ENCODE results near the gene UBE2R2.

Gene UBE2R2

DNA sequence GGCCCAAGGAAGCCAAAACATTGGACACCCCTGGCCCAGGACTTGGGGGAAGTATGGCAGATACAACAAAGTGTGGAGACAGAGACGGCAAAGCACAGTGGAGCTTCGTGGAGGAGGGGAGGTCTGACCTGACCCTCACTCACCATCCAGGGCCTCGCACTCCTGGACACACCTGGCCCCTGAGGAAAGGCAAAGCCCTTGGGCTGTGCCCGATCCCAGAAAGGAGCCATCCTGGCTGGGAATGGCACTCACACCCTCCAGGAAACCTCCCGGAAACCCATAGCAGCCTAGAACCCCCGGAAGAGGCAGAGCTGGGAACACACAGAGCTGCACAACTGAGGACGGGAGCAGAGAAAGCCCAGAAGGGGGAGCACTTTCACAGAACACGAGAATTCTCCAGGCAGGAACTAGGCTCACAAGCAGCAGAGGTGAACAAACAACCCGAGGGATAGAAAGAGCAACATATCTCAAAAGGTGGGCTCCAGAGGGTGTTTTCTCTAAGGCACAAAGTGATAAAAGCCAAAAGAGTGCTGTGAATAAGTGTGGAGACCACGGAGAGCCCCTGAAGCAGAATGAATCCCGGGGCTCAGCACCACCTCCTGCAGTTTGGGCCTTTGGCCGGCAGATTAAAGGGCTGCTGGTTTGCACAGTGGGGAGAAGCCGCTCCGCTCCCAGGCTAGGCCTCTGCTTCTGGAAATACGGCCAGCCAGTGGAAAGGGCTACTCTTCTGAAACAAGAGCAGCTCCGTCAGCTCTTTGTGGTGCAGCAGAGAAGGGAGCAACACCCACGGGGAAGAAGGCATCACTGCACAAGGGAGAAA, 108.2 kb downstream of the UBE2R2 start:
- no peak for TF ChIP-seq POLR2AphosphoS5 (IDR thresholded peaks at IDR 0.05; ENCODE audit: low read depth, low read length)
- no peak for TF ChIP-seq SIN3A (IDR thresholded peaks at IDR 0.05; ENCODE audit: borderline replicate concordance, insufficient read depth, low read length)
- no peak for TF ChIP-seq REST (IDR thresholded peaks at IDR 0.05; ENCODE audit: insufficient read depth in 1 of 2, low read depth in 2 of 2, low read length in 2 of 2)
- TF ChIP-seq FOXP2 (optimal IDR thresholded peaks at IDR 0.05; ENCODE audit: borderline replicate concordance, extremely low read depth, extremely low read length, insufficient read depth): no peak
- TF ChIP-seq TAF1 (IDR thresholded peaks at IDR 0.05; ENCODE audit: borderline replicate concordance, insufficient read depth, low read length): no peak

DNA sequence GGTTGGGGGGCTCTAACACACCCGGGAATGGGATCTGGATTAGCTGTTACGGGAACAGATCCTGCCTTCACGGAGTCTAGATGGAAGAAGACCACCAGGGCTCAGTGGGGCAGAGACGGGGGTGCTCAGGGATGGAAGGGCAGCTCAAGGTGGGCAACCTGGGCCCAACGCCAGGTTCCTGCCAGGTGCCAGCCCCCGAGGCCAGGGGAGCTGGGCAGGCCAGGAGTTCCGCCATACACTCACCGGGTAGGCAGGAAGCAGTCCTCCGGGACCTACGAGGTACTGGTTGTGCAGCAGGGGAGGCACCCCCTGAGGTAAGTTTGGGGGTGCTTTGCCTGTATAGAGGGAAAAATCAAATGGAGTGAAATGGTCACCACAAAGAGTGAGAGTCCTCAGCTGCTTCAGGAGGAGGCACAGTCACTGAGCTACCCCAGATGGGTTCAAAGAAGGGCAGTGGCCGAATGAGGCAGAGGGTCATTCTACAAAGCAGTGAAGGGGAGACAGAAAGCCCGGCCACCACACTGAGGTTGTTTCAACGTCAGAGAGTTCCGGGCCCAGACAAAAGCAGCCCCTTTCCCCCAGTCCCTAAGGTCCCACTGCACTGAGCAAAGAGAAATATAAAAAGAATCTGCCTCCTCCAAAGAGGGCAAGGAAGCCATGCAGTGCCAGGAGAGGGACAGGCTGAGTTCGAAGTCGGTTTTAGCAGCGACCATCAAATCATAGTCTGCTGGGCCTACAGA, 110.0 kb downstream of the UBE2R2 start:
- TF ChIP-seq POLR2AphosphoS5 (IDR thresholded peaks at IDR 0.05; ENCODE audit: low read depth, low read length) (no peak), REST (IDR thresholded peaks at IDR 0.05; ENCODE audit: insufficient read depth in 1 of 2, low read depth in 2 of 2, low read length in 2 of 2) (no peak), FOXP2 (optimal IDR thresholded peaks at IDR 0.05; ENCODE audit: borderline replicate concordance, extremely low read depth, extremely low read length, insufficient read depth) (no peak), SIN3A (IDR thresholded peaks at IDR 0.05; ENCODE audit: borderline replicate concordance, insufficient read depth, low read length) (no peak), TAF1 (IDR thresholded peaks at IDR 0.05; ENCODE audit: borderline replicate concordance, insufficient read depth, low read length) (no peak)

GRCh38 chr9:33927694-33928093, 110.7 kb downstream of the UBE2R2 start:
- TF ChIP-seq REST (IDR thresholded peaks at IDR 0.05; ENCODE audit: insufficient read depth in 1 of 2, low read depth in 2 of 2, low read length in 2 of 2) (no peak), TAF1 (IDR thresholded peaks at IDR 0.05; ENCODE audit: borderline replicate concordance, insufficient read depth, low read length) (no peak), POLR2AphosphoS5 (IDR thresholded peaks at IDR 0.05; ENCODE audit: low read depth, low read length) (no peak), FOXP2 (optimal IDR thresholded peaks at IDR 0.05; ENCODE audit: borderline replicate concordance, extremely low read depth, extremely low read length, insufficient read depth) (no peak), SIN3A (IDR thresholded peaks at IDR 0.05; ENCODE audit: borderline replicate concordance, insufficient read depth, low read length) (no peak)

GRCh38 chr9:33931326-33931725, 114.4 kb downstream of the UBE2R2 start:
- TF ChIP-seq REST (IDR thresholded peaks at IDR 0.05; ENCODE audit: insufficient read depth in 1 of 2, low read depth in 2 of 2, low read length in 2 of 2) (no peak), FOXP2 (optimal IDR thresholded peaks at IDR 0.05; ENCODE audit: borderline replicate concordance, extremely low read depth, extremely low read length, insufficient read depth) (no peak), TAF1 (IDR thresholded peaks at IDR 0.05; ENCODE audit: borderline replicate concordance, insufficient read depth, low read length) (no peak), POLR2AphosphoS5 (IDR thresholded peaks at IDR 0.05; ENCODE audit: low read depth, low read length) (no peak), SIN3A (IDR thresholded peaks at IDR 0.05; ENCODE audit: borderline replicate concordance, insufficient read depth, low read length) (no peak)
